ENCODE results near the gene APBB1IP. TPM values are rescaled to one million over a fixed set of nuclear protein-coding genes. Genes with fewer than 3 reads are reported as not detected.
A peak's percentile ranks its signal among the peaks of the same experiment; 100 is the strongest.
"Not testable (repeated sequence)": the region's sequence is repeated elsewhere in the genome, so short reads cannot be mapped to it uniquely, and the experiment has no call there.

APBB1IP gene
- total RNA-seq, 1 donor from 2014 or later, result not detected

DNA sequence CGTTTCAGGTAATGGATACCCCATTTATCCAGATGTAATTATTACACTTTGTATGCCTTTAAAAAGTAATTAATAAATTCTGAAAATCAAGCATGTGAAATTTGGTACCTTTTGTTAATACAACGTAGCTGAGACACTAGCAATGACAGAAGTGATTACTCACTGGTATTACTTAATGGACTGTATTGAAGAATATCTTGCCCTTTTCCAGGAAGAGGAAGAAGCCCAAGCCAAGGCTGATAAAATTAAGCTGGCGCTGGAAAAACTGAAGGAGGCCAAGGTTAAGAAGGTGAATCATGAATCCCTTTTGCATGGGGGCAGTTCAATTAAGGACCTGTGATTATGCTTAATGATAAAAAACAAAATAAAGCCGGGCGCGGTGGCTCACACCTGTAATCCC lies 64.8 kb downstream of the APBB1IP start:
- Histone ChIP-seq H3K4me1 (no peaks in the 10 kb centered on the region), H3K36me3 (no peaks in the 10 kb centered on the region), H4K20me1 (ENCODE audit: low read depth) (no peaks in the 10 kb centered on the region), H3K79me2 (ENCODE audit: low read depth) (no peaks in the 10 kb centered on the region), H3K4me3 (no peak overlapping the region), H3F3A (ENCODE audit: low read depth) (no peaks in the 10 kb centered on the region), H2AFZ (replicated peaks) (no peak overlapping the region), H3K4me2 (no peak overlapping the region), H3K9me3 (ENCODE audit: low read depth) (no peaks in the 10 kb centered on the region), H3K9ac (no peak overlapping the region), H3K27ac (no peak overlapping the region), H3K27me3 (no peaks in the 10 kb centered on the region)
- no peak for TF ChIP-seq EZH2phosphoT487 (IDR thresholded peaks at IDR 0.05)
- no peaks in the 10 kb centered on the region for H3K36me3 Mint-ChIP-seq
- no peaks in the 10 kb centered on the region for H3K4me1 Mint-ChIP-seq
- no peaks in the 10 kb centered on the region for H3K9me3 Mint-ChIP-seq
- H3K4me3 Mint-ChIP-seq, result no peak overlapping the region
- DNase-seq (ENCODE audit: low spot score), result no peak
- peaks cover 6% of the 10 kb centered on the region for H3K27me3 Mint-ChIP-seq (ENCODE audit: insufficient read depth, low read depth)
- no peak overlapping the region for H3K27ac Mint-ChIP-seq

DNA sequence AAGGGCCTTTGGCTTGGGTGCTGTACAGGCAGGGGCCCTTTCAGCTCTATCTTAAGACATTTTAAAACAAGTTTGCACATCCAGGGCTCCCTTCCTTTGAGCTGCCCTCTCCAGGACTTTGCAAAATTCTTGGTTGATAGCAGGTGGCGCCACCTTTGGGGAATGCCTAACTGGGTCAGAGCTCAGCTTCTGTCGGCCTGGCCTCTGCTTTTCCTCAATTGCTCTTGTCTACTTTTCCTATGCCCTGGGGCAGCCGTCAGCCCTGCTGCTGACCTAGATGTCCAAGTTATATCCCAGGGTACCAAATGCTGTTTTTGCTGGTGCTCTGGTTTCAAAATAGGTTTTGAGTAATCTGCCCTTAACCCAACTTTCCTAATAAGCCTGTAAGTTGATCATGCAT lies 65.8 kb downstream of the APBB1IP start:
- Mint-ChIP-seq H3K9me3 (no peaks in the 10 kb centered on the region), H3K4me3 (no peak overlapping the region), H3K27ac (no peak overlapping the region), H3K36me3 (no peaks in the 10 kb centered on the region), H3K27me3 (ENCODE audit: insufficient read depth, low read depth) (peaks cover 6% of the 10 kb centered on the region), H3K4me1 (no peaks in the 10 kb centered on the region)
- Histone ChIP-seq H3K27me3 (no peaks in the 10 kb centered on the region), H3K4me2 (no peak overlapping the region), H4K20me1 (ENCODE audit: low read depth) (no peaks in the 10 kb centered on the region), H3K4me3 (no peak overlapping the region), H3K36me3 (no peaks in the 10 kb centered on the region), H2AFZ (replicated peaks) (peak overlapping the region; percentile 83), H3F3A (ENCODE audit: low read depth) (no peaks in the 10 kb centered on the region), H3K4me1 (no peaks in the 10 kb centered on the region), H3K79me2 (ENCODE audit: low read depth) (no peaks in the 10 kb centered on the region), H3K9me3 (ENCODE audit: low read depth) (no peaks in the 10 kb centered on the region), H3K27ac (no peak overlapping the region), H3K9ac (no peak overlapping the region)
- peak; percentile 27 for DNase-seq (ENCODE audit: low spot score)
- TF ChIP-seq, protein P1, sequence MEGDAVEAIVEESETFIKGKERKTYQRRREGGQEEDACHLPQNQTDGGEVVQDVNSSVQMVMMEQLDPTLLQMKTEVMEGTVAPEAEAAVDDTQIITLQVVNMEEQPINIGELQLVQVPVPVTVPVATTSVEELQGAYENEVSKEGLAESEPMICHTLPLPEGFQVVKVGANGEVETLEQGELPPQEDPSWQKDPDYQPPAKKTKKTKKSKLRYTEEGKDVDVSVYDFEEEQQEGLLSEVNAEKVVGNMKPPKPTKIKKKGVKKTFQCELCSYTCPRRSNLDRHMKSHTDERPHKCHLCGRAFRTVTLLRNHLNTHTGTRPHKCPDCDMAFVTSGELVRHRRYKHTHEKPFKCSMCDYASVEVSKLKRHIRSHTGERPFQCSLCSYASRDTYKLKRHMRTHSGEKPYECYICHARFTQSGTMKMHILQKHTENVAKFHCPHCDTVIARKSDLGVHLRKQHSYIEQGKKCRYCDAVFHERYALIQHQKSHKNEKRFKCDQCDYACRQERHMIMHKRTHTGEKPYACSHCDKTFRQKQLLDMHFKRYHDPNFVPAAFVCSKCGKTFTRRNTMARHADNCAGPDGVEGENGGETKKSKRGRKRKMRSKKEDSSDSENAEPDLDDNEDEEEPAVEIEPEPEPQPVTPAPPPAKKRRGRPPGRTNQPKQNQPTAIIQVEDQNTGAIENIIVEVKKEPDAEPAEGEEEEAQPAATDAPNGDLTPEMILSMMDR (IDR thresholded peaks at IDR 0.05), result peak; percentile 45
- TF ChIP-seq EZH2 (IDR thresholded peaks at IDR 0.05) (no peak), EZH2phosphoT487 (IDR thresholded peaks at IDR 0.05) (no peak)

DNA sequence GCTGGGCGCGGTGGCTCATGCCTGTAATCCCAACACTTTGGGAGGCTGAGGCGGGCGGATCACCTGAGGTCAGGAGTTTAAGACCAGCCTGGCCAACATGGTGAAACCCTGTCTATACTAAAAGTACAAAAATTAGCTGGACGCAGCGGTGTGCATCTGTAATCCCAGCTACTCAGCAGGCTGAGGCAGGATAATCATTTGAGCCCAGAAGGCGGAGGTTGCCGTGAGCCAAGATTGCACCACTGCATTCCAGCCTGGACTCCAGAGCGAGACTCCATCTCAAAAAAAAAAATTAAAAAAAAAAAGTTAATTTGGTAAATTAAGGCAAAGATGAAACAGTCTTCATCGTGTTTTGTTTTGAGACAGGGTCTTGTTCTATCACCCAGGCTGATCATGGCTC lies 66.3 kb downstream of the APBB1IP start:
- not testable (repeated sequence) for H3K27me3 Mint-ChIP-seq (ENCODE audit: insufficient read depth, low read depth); H3K79me2 ChIP-seq (ENCODE audit: low read depth); H3F3A ChIP-seq (ENCODE audit: low read depth); H3K27ac Mint-ChIP-seq; H3K36me3 ChIP-seq; H3K27me3 ChIP-seq; H3K4me3 Mint-ChIP-seq; H3K9me3 Mint-ChIP-seq; H4K20me1 ChIP-seq (ENCODE audit: low read depth); H3K4me3 ChIP-seq; H3K27ac ChIP-seq; H3K4me1 ChIP-seq; H3K36me3 Mint-ChIP-seq; H2AFZ ChIP-seq (replicated peaks); H3K9me3 ChIP-seq (ENCODE audit: low read depth); H3K4me1 Mint-ChIP-seq; H3K4me2 ChIP-seq; H3K9ac ChIP-seq; DNase-seq (ENCODE audit: low spot score)

DNA sequence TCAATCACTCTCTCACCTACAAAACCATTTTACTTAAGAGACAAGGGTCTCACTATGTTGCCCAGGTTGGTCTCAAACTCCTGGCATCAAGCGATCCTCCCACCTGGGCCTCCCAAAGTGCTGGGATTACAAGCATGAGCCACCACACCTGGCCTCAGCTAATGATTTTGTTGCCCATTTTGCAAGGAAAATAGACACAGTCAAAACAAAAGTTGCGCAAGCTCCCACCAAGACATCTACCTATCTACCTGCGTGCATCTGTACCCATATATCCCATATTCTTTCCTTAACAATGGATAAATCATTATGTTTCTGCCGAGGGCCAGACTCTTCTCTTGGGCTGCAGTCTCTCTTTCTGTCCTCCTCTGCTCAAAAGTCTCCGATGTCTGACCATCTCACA lies 67.3 kb downstream of the APBB1IP start:
- Mint-ChIP-seq H3K27ac (no peak overlapping the region), H3K27me3 (ENCODE audit: insufficient read depth, low read depth) (peaks cover 6% of the 10 kb centered on the region), H3K9me3 (no peaks in the 10 kb centered on the region), H3K36me3 (no peaks in the 10 kb centered on the region), H3K4me1 (no peaks in the 10 kb centered on the region), H3K4me3 (no peak overlapping the region)
- no peaks in the 10 kb centered on the region for H3K27me3 ChIP-seq
- no peak overlapping the region for H3K4me3 ChIP-seq
- no peak for DNase-seq (ENCODE audit: low spot score)
- no peak overlapping the region for H3K4me2 ChIP-seq
- H4K20me1 ChIP-seq (ENCODE audit: low read depth), result no peaks in the 10 kb centered on the region
- TF ChIP-seq EZH2 (IDR thresholded peaks at IDR 0.05) (no peak), EZH2phosphoT487 (IDR thresholded peaks at IDR 0.05) (no peak)
- TF ChIP-seq, protein P1 (IDR thresholded peaks at IDR 0.05), result no peak
- H3F3A ChIP-seq (ENCODE audit: low read depth), result no peaks in the 10 kb centered on the region
- H2AFZ ChIP-seq (replicated peaks), result no peak overlapping the region
- H3K9ac ChIP-seq, result no peak overlapping the region
- no peaks in the 10 kb centered on the region for H3K79me2 ChIP-seq (ENCODE audit: low read depth)
- H3K9me3 ChIP-seq (ENCODE audit: low read depth), result no peaks in the 10 kb centered on the region
- H3K27ac ChIP-seq, result no peak overlapping the region
- no peaks in the 10 kb centered on the region for H3K4me1 ChIP-seq
- H3K36me3 ChIP-seq, result no peaks in the 10 kb centered on the region
